ENCODE data around the gene TTC9B. TPM values are rescaled to one million over a fixed set of nuclear protein-coding genes. Genes with fewer than 3 reads are reported as not detected.

The TTC9B gene
- total RNA-seq, 2 donors from 2014 or later: not detected

DNA sequence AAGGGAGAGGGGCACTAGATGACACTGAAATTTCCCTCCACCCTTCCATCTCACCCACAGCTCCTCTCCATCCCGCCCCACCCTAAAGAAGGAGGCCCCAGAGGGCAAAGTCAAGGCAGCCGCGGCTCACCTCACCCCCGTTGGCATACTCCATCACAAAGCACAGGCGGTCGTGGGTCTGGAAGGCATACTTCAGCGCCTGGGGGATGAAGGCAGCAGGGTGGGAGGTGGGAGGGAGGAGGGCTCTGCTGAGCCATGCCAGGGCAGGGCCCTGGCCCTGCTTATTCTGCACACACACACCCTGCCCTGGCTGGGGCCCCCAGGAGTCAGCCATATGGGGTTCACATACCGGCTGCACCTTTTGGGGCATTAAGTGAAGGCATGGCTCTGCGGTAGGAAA, 20.6 kb upstream of the TTC9B start:
- no peak overlapping the region for H3K27ac ChIP-seq
- intact Hi-C loops (cut with DNase I): no loop called here
- 90% methylated on average over 9 of the region's 9 CpGs for WGBS
- H3K27me3 ChIP-seq (replicated peaks; ENCODE audit: insufficient read depth): no peaks in the 10 kb centered on the region
- H3K4me3 ChIP-seq: no peak overlapping the region
- DNase-seq (ENCODE audit: low spot score): no peak
- no peaks in the 10 kb centered on the region for H3K4me1 ChIP-seq (replicated peaks)
- TF ChIP-seq POLR2AphosphoS5 (IDR thresholded peaks at IDR 0.05) (no peak), POLR2A (IDR thresholded peaks at IDR 0.05) (no peak)
- TF ChIP-seq, protein P1, sequence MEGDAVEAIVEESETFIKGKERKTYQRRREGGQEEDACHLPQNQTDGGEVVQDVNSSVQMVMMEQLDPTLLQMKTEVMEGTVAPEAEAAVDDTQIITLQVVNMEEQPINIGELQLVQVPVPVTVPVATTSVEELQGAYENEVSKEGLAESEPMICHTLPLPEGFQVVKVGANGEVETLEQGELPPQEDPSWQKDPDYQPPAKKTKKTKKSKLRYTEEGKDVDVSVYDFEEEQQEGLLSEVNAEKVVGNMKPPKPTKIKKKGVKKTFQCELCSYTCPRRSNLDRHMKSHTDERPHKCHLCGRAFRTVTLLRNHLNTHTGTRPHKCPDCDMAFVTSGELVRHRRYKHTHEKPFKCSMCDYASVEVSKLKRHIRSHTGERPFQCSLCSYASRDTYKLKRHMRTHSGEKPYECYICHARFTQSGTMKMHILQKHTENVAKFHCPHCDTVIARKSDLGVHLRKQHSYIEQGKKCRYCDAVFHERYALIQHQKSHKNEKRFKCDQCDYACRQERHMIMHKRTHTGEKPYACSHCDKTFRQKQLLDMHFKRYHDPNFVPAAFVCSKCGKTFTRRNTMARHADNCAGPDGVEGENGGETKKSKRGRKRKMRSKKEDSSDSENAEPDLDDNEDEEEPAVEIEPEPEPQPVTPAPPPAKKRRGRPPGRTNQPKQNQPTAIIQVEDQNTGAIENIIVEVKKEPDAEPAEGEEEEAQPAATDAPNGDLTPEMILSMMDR (IDR thresholded peaks at IDR 0.05): no peak
- no peaks in the 10 kb centered on the region for H3K9me3 ChIP-seq
- H3K36me3 ChIP-seq: peaks cover 8 to 11% of the 10 kb centered on the region in 2 donors

DNA sequence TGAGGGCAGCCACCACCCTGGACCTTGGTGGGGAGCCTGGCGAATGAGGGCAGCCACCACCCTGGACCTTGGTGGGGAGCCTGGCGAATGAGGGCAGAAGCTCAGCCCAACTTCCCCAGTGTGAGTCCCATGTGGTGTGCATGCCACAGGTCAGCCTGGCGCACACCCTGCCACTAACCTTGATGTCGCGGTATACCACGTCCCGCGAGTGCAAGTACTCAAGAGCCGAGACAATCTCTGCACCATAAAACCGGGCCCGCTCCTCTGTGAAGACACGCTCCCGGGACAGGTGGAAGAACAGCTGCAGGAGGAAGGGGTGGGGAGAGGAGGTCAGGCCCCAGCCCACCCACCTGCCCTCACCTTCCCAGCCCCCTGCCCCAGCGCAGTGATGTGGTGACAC, 19.6 kb upstream of the TTC9B start:
- DNase-seq (ENCODE audit: low spot score): no peak
- WGBS: 91% methylated on average over 14 of the region's 14 CpGs
- intact Hi-C loops (cut with DNase I): no loop called here
- H3K4me1 ChIP-seq (replicated peaks): no peaks in the 10 kb centered on the region
- H3K27ac ChIP-seq: no peak overlapping the region
- H3K36me3 ChIP-seq: peaks cover 8 to 11% of the 10 kb centered on the region in 2 donors
- H3K9me3 ChIP-seq: no peaks in the 10 kb centered on the region
- TF ChIP-seq, protein P1 (IDR thresholded peaks at IDR 0.05): no peak
- TF ChIP-seq POLR2AphosphoS5 (IDR thresholded peaks at IDR 0.05) (no peak), POLR2A (IDR thresholded peaks at IDR 0.05) (no peak)
- no peaks in the 10 kb centered on the region for H3K27me3 ChIP-seq (replicated peaks; ENCODE audit: insufficient read depth)
- H3K4me3 ChIP-seq: no peak overlapping the region

DNA sequence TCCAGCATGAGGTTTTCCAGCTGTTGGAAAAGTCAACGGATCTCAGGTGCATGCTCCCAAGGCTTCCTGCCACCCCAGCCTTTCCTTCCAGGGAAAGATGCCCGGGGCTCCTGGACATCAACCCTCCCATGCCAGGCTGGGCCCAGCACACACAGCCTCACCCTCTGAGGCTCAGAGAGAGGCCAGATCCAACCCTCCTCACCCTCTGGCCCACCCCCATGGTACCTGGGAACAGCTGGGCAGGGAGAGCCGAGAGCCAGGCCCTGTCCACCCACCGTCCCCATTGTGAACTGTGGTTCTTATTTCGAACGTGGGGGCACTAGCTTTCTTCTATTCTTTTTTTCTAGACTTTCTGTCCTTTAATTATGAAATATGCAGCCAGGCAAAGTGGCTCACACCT, 18.2 kb upstream of the TTC9B start:
- TF ChIP-seq POLR2AphosphoS5 (IDR thresholded peaks at IDR 0.05) (no peak), POLR2A (IDR thresholded peaks at IDR 0.05) (no peak)
- TF ChIP-seq, protein P1 (IDR thresholded peaks at IDR 0.05): no peak
- H3K27ac ChIP-seq: no peak overlapping the region
- no peaks in the 10 kb centered on the region for H3K9me3 ChIP-seq
- intact Hi-C loops (cut with DNase I): no loop called here
- WGBS: 84% methylated on average over 6 of the region's 6 CpGs
- H3K36me3 ChIP-seq: peaks cover 8 to 11% of the 10 kb centered on the region in 2 donors
- no peaks in the 10 kb centered on the region for H3K27me3 ChIP-seq (replicated peaks; ENCODE audit: insufficient read depth)
- DNase-seq (ENCODE audit: low spot score): no peak
- H3K4me1 ChIP-seq (replicated peaks): no peaks in the 10 kb centered on the region
- no peak overlapping the region for H3K4me3 ChIP-seq

DNA sequence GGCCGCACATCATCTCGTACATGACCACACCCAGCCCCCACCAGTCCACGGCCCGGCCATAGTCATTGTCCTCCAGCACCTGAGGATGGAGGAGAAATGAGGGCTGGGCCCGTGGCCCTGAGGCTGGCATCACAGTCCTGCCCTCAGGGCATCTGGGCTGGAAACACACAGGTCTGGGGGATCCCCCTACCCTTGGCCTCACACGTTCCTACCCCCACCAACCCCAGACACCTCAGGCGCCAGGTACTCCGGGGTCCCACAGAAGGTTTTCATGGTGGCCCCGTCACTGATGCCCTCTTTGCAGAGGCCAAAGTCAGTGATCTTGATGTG, 17.8 kb upstream of the TTC9B start:
- Histone ChIP-seq H3K27ac (no peak overlapping the region), H3K4me3 (no peak overlapping the region), H3K36me3 (peaks cover 8 to 11% of the 10 kb centered on the region in 2 donors), H3K4me1 (replicated peaks) (no peaks in the 10 kb centered on the region), H3K27me3 (replicated peaks; ENCODE audit: insufficient read depth) (no peaks in the 10 kb centered on the region), H3K9me3 (no peaks in the 10 kb centered on the region)
- intact Hi-C loops (cut with DNase I): no loop called here
- no peak for TF ChIP-seq POLR2A (IDR thresholded peaks at IDR 0.05)
- TF ChIP-seq, protein P1 (IDR thresholded peaks at IDR 0.05): no peak
- no peak for TF ChIP-seq POLR2AphosphoS5 (IDR thresholded peaks at IDR 0.05)
- DNase-seq (ENCODE audit: low spot score): no peak
- WGBS: 92% methylated on average over 9 of the region's 9 CpGs

DNA sequence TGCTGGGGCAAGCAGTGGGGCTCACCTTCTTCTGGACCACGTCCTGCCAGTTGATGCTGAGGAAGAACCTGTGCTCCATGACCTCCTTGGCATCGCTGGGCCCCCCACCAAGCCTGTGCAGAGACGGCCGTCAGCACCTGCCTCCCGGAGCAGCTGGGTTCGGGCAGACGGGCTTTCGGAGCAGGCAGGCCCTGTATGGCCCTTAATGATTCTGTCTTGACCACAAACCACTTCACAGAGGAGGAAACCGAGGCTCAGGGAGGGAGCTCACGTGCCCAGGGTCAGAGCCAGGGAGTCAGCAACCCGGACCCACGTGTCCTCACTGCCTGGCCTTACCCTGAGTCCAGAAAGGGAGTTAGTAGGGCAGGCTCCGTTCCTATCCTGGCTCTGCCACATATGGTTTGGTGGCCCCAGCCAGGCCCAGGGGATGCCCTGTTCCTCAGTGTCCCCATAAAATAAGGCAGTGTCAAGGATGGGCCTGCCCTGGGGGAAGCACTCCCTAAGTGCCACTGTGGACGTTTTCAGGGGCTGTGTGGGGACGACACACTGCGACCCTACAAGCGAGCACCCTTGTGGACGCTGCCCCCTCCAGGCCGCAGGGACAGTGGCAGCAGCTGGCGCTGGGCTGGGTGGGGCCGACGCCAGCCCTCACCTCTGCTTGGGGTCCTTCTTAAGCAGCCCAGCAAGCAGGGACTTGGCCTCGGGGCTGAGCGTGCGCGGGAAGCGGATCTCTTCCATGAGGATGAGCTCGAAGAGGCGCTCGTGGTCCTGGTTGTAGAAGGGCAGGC, 17.2 kb upstream of the TTC9B start:
- Histone ChIP-seq H3K4me3 (no peak overlapping the region), H3K27ac (no peak overlapping the region), H3K27me3 (replicated peaks; ENCODE audit: insufficient read depth) (no peaks in the 10 kb centered on the region), H3K4me1 (replicated peaks) (no peaks in the 10 kb centered on the region), H3K9me3 (no peaks in the 10 kb centered on the region), H3K36me3 (peaks cover 8 to 11% of the 10 kb centered on the region in 2 donors)
- WGBS: 87% methylated on average over 30 of the region's 30 CpGs
- no peak for DNase-seq (ENCODE audit: low spot score)
- TF ChIP-seq, protein P1 (IDR thresholded peaks at IDR 0.05): no peak
- TF ChIP-seq POLR2AphosphoS5 (IDR thresholded peaks at IDR 0.05) (no peak), POLR2A (IDR thresholded peaks at IDR 0.05) (no peak)
- intact Hi-C loops (cut with DNase I): no loop called here
